HuH-7.5 (cell line): Measurements from ENCODE around the gene CLCN5.
A peak's percentile ranks its signal among the peaks of the same experiment; 100 is the strongest.

Experiments
- DNase-seq: peaks from one replicate; pipeline ENCODE4 v3.0.0; 2011; ENCODE audit warnings: low spot score

Gene CLCN5

DNA sequence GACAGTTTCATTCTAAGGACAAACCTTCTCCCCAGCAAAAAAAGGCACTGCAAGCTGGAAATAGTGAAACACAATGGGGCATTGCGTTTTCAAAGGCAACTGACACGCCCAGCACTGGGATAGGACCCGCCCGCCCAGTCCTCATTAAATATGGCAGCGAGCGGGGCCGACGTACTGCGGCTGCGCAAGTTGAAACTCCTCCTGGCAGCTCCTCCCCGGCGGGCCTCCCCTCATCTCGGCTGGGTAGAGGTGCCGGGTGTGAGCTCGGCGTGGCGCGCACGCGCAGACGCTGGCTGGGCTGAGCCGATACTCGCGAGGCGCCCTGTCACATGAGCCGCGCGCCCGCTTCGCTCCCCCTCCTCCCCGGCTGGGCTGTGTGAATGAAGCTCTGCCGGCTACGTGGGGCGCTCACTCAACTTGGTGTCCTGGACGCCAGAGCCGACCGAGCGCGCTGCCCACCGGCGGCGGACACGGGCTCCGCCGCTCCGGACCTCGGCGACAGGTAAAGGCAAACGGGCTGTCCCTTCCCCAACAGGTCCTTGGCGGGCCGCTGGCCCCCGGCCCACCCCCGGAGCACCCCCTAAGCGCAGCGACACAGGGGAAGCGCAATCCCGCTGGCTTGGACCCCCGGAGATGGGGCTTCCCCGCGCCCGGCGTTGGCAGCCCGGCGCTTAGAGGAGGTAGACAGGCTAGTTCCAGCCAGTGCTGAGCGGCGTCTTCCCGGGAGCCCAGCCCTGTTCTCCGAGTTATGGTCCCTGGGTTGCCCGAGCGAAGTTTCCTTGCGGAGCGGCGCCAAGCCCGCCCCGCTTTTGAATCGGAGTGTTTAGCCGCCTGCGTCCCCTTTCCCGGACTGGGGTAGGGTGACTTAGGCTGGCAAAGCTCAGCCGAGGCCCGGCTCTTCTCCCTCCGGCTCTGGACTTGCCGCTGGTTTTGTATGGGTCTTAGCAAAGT is at the start of gene CLCN5:
Gene CLCN5, plus strand, starts transcription at position 306 of the 951 bp plus-strand sequence. CDS start 2,703 bp downstream, outside the sequence.
- DNase-seq = peak; percentile 71

DNA sequence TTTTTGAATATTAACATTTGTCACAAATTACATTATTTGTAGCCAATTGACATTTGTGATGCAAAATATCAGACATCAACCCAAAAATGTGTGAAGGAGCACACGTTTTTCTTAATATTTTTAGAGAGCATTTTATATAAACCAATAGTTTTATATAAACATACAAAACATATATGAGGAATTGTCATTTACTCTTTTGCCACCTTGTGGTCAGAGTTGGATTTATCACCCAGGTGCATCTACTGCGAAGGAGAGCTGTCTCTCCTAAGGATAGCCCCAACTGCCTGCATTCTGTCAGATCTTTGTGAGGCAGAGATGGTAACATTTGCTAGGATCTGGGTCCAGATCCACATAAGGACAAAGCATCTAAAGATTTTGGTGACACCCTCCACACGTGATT is 45.6 kb upstream of the CLCN5 start:
- DNase-seq = peak; percentile 33

DNA sequence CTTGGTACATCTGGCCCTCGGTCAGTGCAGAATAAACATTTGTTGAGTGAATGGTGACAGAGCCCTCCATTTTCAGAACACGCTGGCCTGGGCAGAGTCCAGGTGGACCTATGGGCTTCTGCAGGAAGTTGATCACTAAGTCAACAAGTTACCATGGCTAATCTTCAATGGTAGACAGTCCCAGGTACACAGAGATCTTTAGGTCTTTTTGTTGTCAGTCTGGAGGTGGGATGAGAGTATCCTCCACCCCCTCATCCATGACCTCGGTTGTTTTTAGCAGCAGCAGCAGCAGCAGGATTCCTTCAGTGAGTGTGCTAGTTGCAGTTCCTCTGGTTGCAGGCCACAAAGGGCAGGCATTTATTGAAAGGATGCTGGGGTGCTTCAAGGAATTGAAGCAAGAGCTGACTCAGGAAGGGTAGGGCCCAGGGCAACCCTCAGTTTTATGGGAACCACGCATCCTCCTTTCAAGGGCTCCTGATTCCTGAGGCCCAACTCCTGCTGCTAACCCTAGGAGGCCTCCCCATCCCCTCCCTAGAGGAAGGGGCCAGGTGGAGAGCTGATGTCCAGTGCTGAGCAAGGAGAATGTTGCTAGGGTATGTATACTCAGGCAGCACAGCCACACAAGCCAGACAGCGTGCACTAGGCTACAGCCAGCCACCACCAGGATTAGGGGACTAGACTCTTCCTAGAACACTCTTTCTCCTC is 44.8 kb upstream of the CLCN5 start:
- DNase-seq = peak; percentile 25

DNA sequence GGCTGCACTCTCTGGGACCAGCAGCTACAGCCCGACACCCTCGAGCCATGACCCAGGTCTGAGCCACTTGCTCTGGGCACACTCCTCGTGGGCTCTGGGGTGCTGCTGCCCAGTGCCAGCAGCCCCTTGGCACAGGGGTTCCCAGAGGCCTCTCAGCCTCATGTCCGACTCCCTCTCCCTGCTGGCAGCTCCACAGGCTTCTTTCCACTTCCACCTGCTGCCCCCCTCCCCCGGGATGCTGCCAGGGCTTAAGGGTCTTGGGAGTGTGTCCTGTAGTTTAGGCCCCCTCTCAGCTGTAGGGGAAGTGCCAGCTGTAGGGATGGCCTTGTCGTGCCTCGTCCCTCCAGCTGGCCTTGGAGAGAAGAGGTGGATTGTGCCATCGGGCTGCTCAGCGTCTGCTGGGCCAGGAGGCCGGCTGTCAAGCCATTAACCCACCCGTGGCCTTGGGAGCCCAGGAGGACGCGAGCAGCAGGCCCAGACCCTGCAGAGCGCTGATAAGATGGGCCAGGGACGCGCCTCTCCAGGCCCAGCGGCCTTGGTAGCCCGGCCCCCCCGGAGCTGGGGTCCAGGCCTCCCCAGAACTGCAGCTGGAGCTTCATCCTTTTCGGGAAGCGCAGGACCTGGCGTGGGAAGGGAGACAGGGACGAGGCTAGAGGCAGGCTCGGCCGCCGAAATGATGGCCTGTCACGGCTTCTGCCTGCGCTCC is 44.1 kb upstream of the CLCN5 start:
- no peak for DNase-seq

DNA sequence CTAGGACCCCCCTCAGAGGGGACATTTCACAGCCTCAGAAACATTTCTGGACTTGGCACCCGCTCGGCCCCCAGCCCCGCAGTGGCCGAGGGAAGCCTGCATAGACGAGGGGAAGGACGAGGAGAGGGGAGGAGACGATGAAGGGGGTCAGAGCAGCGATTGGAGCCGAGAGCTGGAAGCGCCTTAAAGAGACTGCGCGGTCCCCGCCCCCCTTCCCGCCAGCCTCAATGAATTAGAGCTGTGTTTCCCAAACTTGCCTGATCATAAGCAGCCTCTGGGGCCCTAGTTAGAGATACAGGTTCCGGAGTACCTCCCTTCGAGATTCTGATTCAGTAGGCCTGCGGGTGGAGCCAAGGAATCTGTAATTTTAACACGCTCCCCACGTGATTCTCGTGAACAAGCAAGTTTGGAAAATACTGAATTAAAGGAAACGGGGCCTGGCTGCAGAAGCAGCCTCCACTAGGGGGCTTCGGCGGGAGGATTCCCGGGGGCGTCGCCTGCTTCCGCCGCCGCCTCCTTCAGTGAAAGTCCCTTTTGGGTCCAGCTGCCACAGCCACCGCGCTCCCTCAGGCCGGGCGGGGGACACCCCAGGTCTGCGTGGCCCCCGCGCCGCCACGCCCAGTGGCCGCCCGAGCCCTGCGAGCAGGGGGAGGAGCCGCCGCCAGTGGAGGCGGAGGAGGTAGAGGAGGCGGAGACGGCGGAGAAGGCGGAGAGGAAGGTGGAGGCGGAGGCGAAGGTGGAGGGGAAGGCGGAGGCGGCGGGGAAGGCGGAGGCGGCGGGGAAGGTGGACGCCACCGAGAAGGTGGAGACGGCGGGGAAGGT is 43.4 kb upstream of the CLCN5 start, which contains the start of gene USP27X:
Gene USP27X, plus strand, starts transcription at position 651 of the 822 bp plus-strand sequence. CDS start 824 bp downstream, outside the sequence.
- DNase-seq = peak; percentile 29

DNA sequence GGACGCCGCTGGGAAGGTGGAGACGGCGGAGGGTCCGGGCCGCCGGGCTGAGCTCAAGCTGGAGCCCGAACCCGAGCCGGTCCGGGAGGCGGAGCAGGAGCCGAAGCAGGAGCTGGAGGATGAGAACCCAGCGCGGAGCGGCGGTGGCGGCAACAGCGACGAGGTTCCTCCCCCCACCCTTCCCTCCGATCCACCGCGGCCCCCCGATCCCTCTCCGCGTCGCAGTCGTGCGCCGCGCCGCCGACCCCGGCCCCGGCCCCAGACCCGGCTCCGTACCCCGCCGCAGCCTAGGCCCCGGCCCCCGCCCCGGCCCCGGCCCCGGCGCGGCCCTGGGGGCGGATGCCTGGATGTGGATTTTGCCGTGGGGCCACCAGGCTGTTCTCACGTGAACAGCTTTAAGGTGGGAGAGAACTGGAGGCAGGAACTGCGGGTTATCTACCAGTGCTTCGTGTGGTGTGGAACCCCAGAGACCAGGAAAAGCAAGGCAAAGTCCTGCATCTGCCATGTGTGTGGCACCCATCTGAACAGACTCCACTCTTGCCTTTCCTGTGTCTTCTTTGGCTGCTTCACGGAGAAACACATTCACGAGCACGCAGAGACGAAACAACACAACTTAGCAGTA is 42.6 kb upstream of the CLCN5 start:
- no peak for DNase-seq

DNA sequence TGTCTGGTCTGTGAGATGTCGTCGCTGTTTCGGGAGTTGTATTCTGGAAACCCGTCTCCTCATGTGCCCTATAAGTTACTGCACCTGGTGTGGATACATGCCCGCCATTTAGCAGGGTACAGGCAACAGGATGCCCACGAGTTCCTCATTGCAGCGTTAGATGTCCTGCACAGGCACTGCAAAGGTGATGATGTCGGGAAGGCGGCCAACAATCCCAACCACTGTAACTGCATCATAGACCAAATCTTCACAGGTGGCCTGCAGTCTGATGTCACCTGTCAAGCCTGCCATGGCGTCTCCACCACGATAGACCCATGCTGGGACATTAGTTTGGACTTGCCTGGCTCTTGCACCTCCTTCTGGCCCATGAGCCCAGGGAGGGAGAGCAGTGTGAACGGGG is 41.7 kb upstream of the CLCN5 start:
- no peak for DNase-seq

DNA sequence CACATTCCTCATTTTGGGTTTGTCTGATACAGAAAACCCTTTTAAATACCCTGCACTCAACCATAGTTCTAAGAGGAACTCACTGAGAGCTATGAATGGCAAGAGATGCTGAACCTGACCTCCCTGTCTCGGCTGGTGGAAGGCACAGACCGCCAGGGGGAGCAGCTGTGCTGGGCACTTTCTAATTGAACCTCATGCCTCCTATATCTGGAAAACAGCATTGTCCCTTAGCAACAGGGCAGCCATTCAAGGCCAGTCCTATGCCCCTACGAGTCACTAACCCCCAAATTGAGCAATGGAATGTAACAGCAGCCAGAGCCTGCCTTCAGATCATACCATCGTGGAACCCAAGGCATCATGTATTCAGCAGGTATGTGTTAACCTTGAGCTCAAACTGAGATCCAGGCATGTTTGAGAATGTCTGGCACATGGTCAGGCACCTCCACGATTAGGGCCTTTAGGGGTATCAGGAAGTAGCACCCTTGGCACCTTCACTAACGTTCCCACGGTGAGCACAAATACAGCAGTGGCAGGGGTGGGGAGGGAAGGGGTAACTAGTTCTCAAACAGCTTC is 38.0 kb upstream of the CLCN5 start:
- DNase-seq = peak; percentile 44

DNA sequence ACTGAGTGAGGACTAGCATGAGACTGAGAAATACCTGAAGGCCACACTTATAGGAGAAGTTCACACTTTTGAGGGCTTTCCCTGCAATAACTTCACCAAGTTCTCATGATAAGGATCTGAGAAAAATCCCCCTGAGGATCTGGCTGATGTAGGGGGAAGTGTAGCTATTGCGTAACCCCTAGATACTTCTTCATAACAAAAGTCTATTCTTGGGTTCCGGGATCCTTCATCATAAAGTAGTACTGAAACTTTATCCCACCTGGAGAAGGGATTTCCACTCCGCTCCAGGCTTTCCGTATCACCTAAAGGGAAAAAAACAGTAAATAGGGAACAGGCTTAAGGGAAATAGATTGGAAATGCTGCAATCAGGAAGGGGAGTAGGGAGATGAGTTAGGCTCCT is 29.9 kb upstream of the CLCN5 start:
- no peak for DNase-seq

DNA sequence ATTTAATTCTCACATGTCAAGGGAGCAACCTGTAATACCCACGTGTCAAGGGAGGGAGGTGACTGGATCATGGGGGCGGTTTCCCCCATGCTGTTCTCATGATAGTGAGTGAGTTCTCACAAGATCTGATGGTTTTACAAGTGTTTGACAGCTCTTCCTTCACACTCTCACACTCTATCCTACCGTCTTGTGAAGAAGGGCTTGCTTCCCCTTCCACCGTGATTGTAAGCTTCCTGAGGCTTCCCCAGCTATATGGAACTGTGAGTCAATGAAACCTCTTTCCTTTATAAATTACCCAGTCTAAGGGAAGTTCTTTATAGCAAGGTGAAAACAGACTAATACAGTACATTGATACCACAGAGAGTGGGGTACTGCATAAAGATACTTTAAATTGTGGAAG is 25.4 kb upstream of the CLCN5 start:
- no peak for DNase-seq

DNA sequence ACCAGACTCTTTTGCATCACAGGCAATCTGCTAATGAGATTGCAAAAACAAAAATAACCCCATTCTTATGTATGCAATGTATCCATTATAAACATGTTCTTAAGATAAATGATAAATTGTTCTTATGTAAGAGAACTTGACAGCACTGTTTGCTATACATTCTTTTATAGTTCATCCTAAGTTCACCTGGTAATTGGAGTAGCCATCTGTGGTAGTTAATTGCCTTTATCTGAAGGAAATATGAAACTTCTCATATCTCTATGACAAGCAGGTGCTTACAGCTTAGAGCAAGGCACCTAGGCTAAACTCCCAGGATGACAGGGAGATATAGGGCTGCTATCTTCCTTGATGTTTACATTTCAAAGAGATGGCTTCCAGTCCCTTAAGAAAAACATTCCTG is 21.3 kb upstream of the CLCN5 start:
- DNase-seq = no peak

DNA sequence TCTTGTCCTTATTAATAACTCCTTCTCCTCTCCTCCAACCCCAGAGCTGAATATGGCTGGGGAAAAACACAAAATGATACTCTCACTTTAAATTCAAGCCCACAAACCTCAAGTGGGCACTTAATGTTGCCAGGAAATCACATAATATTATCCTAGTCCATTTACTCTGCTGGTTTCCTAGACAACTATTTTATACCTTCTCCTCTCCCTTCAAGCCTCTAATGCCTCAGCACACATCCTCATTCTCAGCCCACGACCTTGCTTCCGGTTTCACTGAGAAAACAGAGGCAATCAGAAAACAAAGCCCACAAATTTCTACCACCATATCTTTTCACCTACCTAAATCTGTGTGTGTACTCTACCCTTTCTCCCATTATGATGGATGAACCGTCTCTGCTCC is 12.1 kb upstream of the CLCN5 start:
- DNase-seq = no peak

DNA sequence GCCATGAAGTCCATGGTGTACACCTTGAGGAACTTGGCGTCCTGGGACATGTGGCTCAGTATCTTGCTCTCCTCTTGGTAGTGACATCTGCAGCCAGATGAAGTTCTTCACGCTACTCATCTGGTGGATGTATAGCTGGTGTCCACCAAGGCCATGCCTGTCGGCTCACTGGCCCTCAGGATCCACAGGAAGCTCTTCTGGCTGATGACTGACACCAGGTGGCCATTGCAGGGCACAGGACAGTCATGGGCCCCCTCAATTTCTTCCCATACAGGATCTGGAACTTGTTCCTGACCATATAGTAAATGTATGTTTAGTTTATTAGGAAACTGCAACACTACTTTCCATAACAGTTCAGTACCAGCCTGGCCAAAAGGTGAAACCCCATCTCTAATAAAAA is 10.3 kb upstream of the CLCN5 start:
- no peak for DNase-seq

DNA sequence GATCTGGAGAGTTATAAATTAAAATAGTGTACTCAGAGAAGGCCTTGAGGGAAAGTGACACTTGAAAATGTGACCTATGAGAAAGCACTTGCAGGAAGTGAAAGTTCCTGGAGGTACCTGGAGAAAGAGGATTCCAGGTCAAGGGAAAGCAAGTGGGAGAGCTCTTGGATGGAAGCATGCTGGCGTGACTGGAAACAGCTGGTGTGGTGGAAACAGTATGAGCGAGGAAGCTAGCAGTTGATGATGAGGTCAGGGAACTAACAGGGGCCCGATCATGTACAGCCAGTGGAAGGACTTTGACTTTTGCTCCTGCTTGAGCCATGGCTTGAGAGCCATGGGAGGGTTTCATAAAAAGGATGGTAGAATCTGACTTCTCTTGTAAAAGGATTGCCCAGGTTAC is 9.5 kb upstream of the CLCN5 start:
- DNase-seq = no peak

DNA sequence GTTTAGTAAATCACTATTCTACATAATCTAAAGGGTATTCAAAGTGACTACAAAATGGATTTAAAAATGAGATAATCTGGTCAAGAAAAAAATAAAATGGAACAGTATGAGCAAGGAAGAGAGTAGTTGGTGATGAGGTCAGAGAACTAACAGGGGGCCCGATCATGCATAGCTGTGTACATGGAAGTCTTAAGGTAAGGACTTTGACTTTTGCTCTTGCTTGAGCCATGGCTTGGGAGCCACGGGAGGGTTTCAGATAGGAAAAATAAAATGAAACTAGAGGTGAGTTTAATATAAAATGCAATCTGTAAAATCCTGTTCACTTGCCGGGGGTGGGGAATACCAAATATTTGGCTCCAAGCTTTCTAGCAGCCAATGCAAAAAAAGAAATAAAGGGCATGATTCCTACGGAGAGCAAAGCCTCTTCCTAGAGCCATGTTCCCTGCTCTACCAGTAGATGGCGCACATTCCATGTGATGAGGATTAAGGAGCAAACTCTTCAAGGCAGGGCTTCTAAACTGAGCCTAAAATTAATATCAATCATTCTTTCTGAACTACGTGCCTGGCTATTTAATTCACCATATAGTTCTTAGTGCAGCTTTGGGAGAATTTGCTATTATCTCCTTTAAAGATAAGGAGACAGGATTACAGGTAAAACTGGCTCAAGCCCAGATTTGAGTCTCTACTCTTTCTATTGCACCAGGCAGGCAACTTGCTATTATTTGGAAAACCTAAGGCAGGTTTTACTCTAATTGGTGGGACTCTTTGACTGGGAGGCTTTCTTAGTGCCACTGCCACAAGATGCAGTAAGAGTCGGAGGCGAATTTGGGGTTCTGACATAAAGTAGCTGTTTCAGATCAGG is 6.8 kb upstream of the CLCN5 start:
- no peak for DNase-seq

DNA sequence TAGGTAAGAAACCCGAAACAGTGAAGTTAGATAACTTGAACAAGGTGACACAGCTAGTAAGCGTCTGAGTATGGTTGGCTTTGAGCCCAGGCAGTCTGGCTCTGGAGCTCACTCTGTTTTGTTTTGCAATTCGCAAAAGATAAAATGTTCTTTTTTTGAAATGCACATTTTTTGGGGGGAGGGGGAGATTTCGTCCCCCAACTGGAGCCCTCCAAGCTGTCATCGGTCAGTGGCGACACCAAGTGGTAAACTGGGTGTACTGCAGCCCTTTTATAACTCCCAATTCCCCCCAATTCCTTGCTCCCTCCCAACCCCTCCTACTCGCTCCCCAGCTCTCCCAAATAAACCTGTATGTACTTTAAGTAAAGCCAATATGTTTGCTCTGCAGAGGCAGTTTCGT is 2.8 kb upstream of the CLCN5 start:
- DNase-seq = no peak

DNA sequence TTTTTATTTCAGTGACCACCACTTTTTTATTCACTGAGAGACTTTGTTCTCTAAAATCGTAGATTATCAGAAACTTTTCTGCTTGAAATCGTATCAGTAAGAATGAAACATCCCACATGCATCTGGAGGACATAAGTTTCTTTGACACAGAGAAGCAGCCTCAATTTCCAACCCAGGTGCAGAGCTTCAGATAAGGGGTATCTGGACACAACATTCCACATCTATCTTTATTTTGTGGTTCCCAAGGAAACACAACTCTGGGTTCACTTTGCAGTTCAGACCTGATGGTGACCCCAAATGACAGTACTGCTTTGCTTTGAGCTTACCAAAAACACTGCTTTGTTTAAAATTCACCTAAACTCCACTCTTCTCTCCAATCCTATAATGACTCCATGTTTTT is 1.3 kb upstream of the CLCN5 start:
- no peak for DNase-seq

DNA sequence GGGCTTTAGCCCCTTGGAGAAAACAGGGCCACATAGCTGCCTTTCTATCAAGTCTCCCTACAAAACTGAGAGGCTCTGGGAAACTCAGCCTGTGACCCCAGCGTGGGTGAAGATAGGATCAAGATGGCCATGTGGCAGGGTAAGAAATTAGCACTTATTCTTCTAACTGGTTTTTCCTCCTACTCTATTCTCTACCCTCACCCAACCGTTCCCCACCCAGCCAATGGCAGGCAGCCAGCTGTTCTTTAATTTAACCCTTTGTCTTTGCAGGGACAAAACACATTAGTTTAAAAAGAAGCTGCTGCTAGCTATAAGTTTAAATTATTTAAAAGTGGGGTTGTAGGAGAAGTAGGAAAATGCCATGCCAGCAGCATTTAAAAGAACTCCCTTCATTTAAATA is 2.8 kb downstream of the CLCN5 start:
- no peak for DNase-seq

DNA sequence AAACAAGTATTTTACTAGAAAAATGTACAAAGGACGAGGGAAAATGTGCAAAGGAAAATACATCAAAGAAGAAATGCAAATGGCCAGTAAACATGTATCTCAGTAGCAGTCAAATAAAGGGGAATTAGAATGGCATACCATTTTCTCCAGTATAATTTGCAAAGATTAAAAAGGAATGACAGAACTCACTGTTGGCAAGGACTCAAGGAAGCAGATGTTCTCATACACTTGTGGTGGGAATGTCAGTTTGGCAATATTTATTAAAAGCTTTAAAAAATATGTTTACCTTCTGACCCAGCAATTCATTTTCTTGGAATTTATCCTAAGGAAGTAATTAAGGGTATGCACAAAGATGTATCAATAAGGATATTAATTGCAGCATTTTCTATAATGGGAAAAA is 7.6 kb downstream of the CLCN5 start:
- no peak for DNase-seq

DNA sequence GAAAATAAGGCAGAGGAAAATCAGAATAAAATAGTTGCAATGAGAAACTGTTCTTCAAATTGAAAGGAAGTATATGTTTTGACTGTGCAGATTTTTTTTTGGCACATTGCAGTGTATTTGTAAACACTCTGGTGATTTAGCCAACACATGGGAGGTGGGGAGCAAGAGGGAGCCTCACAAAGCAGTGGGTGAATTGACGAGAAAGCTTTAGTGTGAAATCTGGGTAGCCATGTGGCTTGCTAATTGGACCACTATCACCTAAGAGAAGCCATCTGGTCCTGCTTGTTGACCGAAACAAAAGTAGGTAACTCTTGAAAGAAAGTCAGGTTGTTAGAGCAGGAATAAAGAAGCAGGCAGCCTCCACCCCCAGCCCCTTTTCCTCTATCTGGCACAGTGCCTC is 10.4 kb downstream of the CLCN5 start:
- DNase-seq = no peak
